ENCODE data around the gene CENPE.

Gene CENPE

DNA sequence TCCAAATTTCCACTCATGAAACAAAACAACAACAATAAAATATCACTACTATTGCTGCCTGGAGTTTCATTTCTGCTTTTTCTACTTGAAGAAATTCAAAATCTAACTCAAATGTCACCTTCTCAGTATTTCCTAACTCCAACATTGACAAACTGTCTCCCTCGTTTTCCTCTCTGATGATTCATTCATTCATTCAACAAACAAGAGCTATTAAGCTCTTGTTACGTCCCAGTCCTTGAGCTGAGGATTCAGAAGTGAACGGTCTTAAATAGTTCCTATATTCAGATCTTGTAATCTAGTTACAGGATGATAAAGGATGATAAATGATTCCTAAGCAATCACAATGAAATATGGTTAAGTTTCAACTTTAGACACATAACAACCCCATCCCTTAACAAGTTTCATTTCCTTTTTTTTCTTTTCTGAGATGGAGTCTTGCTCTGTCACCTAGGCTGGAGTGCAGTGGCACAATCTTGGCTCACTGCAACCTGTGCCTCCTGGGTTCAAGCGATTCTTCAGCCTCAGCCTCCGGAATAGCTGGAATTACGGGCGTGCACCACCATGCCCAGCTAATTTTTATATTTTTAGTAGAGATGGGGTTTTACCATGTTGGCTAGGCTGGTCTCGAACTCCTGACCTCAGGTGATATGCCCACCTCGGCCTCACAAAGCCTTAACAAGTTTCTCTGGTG lies 123.3 kb downstream of the CENPE start:
- no peak for DNase-seq

DNA sequence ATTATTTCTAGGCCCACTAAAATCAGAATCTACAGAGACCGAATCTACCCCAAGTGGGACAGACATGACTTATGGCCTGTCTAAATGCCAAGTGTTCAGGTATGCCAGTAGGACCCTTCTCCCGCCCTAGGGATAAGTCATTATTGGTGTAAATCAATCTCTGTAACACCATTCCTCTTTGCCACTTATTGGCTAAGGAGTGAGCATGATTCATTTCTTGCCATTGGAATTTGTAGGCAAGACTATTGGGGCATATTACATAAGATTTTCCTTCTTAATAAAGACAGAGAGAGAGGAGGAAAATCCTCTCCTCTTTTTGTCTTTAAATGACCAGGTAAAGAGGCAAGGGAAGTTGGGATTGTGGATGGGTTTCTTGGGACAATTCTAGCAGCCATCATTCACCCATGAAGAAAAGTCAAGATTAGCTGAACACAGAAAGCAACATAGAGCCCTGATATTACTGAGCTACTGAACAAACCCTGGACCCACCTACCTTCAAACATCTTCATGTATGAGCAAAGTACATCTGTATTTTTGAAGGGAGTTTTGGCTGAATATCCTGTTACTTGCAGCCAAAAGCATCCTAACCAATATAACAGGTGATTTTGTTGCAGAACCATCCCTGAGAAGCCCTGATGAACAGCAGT lies 124.2 kb downstream of the CENPE start:
- no peak for DNase-seq

DNA sequence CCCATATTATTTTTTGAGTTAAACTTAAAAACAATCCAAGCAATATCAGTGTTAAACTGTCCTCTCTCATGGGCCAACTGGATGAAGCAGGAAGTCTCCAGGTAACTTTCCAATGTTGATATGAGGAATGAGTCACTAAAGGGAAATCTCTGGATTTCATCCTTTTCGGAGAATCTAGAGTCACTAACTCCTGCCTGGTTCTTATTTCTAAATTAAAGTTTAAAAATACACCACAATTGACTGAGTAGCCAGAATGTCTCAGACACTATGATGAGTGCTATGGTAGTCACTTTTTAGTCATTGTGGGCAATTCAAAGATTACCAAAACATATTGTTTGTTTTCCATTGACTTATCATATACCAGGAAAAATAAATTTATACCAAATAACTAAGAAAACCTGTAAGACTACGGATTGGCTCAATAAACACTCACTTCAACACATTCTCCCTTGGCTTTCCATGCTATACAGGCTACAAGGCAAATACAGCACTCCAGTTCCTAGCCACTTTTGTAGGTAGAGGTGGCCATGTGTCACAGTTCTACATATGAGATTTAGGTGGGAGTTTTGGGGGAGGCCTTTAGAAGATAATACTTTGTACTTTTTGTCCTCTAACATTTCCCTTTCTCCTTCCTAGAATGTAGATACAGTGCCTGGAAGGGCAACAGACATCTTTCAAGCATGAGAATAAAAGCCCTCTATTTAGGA lies 130.1 kb downstream of the CENPE start:
- DNase-seq = no peak

DNA sequence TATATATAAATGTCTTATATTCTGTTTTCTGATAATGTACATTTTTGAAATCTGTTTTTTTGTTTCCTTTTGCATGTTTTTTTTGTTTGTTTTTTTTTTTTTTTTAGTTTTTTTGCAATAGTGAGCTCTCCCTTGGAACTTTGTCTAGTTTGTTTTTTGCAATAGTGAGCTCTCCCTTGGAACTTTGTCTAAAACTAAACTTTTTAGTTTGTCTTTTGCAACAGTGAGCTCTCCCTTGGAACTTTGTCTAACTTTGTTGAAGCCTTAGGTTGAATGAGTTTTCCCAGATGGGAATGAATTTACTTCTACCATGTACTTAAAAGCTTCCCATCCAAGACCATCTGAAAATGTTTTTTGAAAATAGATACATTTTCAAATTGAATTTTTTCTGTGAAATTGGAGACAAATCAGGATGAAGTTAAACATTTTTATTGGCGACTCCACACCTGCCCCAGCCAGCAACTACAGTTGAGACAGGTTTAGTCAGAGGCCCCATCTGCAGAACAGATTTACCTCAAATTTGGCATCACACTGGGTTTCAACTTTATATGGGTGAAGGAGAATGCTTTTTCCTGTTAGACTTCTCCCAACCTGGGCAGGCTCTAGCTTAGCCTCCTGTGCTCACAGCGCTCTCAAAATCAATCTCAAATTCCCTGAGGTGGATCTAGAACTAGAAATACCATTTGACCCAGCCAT lies 137.5 kb downstream of the CENPE start:
- no peak for DNase-seq
